Neural cell (in vitro differentiated cells): ENCODE results near the gene LAIR2.

Source experiments
- CTCF ChIP-seq: fragments of 450-650 bp; IDR thresholded peaks from 2 replicates; pipeline ENCODE4 v1.5.1; 2014; ENCODE audit warnings: antibody characterized with exemption, mild to moderate bottlenecking, moderate library complexity; ENCODE audit not compliant: poor library complexity, severe bottlenecking
- MXI1 ChIP-seq: fragments of 450-650 bp; conservative IDR thresholded peaks from 2 replicates; pipeline ENCODE4 v1.6.1; 2014; ENCODE audit warnings: antibody characterized with exemption, mild to moderate bottlenecking; ENCODE audit not compliant: poor library complexity, severe bottlenecking
- SMC3 ChIP-seq: fragments of 450-650 bp; conservative IDR thresholded peaks from 2 replicates; pipeline ENCODE4 v1.6.1; 2014; ENCODE audit warnings: antibody characterized with exemption, mild to moderate bottlenecking, moderate library complexity; ENCODE audit not compliant: poor library complexity
- TAF1 ChIP-seq: IDR thresholded peaks from 2 replicates; pipeline ENCODE4 v1.6.1; 2012; ENCODE audit warnings: low read depth

GRCh38 chr19:54549224-54549623 lies 46.6 kb downstream of the LAIR2 start:
- TF ChIP-seq CTCF = no peak
- no peak for TF ChIP-seq MXI1
- no peak for TF ChIP-seq TAF1
- TF ChIP-seq SMC3 = no peak
